Breast epithelium (tissue), 3 donors: Measurements from ENCODE around the gene CXCR4.

ENCODE experiments used
- CTCF ChIP-seq, 3 donors: fragments of 450-650 bp; IDR thresholded peaks; one replicate each; pipeline ENCODE4 v1.5.1; 2016 to 2017; ENCODE audit warnings: antibody characterized with exemption in 3 of 3, mild to moderate bottlenecking in 3 of 3, moderate library complexity in 3 of 3
- POLR2A ChIP-seq: fragments of 450-650 bp; IDR thresholded peaks from one replicate; pipeline ENCODE4 v1.6.1; 2016; ENCODE audit warnings: antibody characterized with exemption, mild to moderate bottlenecking, moderate library complexity
- POLR2AphosphoS5 ChIP-seq, 3 donors: sonication (generic); formaldehyde crosslinking; IDR thresholded peaks; one replicate each; pipeline ENCODE4 v1.6.1; 2017; ENCODE audit warnings: antibody characterized with exemption in 3 of 3

DNA sequence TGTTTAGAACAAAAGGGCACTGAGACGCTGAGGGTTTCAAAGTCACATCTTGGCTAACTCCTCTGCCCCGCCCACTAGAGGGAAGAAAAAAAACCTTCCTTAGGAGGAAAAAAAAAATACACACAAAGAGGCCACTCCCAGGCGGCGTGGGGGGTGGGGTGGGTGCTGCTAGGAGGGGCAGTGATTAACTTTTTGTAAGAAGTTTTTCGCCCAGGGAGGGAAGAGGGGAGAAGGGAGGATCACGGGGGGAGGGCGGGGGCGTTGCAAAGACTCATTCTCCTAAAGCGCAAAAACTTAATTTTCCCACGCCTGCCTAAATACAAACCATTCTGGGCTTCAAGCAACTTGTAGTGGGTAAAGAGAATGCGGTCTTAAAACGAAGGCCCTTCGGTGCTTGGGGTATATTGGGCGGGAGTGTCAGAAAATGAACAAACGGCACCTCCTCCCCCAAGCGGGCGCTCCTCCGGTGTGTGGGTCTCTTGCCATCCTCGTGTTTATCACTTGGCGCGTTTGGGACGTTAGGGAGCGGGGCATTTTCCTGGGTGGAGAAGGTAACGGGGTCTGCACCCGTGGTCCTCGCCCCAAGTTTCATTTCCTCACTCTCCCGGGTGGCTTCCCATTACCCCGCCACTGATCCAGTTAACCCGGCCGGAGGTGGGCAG lies 1.7 kb downstream of the CXCR4 start:
- TF ChIP-seq POLR2A (peak; percentile 3), CTCF (IDR thresholded peaks at IDR 0.05) (no peak), POLR2AphosphoS5 (IDR thresholded peaks at IDR 0.05) (peak in 1 of 3 donors; percentile 11)
